ENCODE data around the gene PHAX. TPM values are rescaled to one million over a fixed set of nuclear protein-coding genes. Genes with fewer than 3 reads are reported as not detected.

Gene PHAX
- polyA plus RNA-seq = 144 and 198 TPM in 2 replicates

GRCh38 chr5:126600631-126601511 lies at the start of gene PHAX:
TSS of gene PHAX (plus strand) at chr5:126600947. CDS start at chr5:126600963, 16 bp downstream.

GRCh38 chr5:126594748-126595485 lies 5.8 kb upstream of the PHAX start, which contains the start of gene ALDH7A1:
TSS of gene ALDH7A1 (minus strand) at chr5:126595219. CDS start at chr5:126595198, 21 bp downstream.

Other genes with a start within 250 kb of the PHAX start
- 1.8 and 7.2 TPM in 2 replicates for gene GRAMD2B, start 177.5 kb upstream of the PHAX start, polyA plus RNA-seq
- 16.7 and 29.6 TPM in 2 replicates for gene ALDH7A1, start 5.7 kb upstream of the PHAX start, polyA plus RNA-seq
- not detected in 2 replicates for gene LMNB1, start 176.2 kb downstream of the PHAX start, polyA plus RNA-seq

All from Purkinje cell (primary cell).